NCI-H1105 (cell line): Measurements from ENCODE around the gene KIAA0930.

Experiments
- DNase-seq: peaks from one replicate; lab custom pipeline; 2025; lab: John Stamatoyannopoulos, UW

The KIAA0930 gene

GRCh38 chr22:45237065-45237990, 3.4 kb downstream of the KIAA0930 start:
- DNase-seq = no peak

GRCh38 chr22:45235851-45236342, 4.8 kb downstream of the KIAA0930 start:
- peak; percentile 45 for DNase-seq

- peak; percentile 48 for DNase-seq
Observed at GRCh38 chr22:45235101-45235777, 5.5 kb downstream of the KIAA0930 start.

- DNase-seq = no peak
Observed at GRCh38 chr22:45233827-45234226, 6.9 kb downstream of the KIAA0930 start.

- DNase-seq = no peak
Observed at GRCh38 chr22:45233386-45233785, 7.3 kb downstream of the KIAA0930 start.

- DNase-seq = no peak
Observed at GRCh38 chr22:45231293-45231692, 9.4 kb downstream of the KIAA0930 start.

- no peak for DNase-seq
Observed at GRCh38 chr22:45230026-45230721, 10.5 kb downstream of the KIAA0930 start.

- DNase-seq = no peak
Observed at GRCh38 chr22:45229181-45229580, 11.5 kb downstream of the KIAA0930 start.

GRCh38 chr22:45228401-45228754, 12.3 kb downstream of the KIAA0930 start:
- no peak for DNase-seq

- no peak for DNase-seq
Observed at GRCh38 chr22:45227645-45228400, 12.9 kb downstream of the KIAA0930 start.

- peak; percentile 32 for DNase-seq
Observed at GRCh38 chr22:45226503-45227186, 14.0 kb downstream of the KIAA0930 start.

- no peak for DNase-seq
Observed at GRCh38 chr22:45225732-45226502, 14.8 kb downstream of the KIAA0930 start.

GRCh38 chr22:45224988-45225731, 15.5 kb downstream of the KIAA0930 start:
- DNase-seq = no peak

GRCh38 chr22:45224331-45224730, 16.4 kb downstream of the KIAA0930 start:
- DNase-seq = no peak

- DNase-seq = no peak
Observed at GRCh38 chr22:45223304-45224117, 17.2 kb downstream of the KIAA0930 start.

GRCh38 chr22:45221201-45221600, 19.5 kb downstream of the KIAA0930 start:
- no peak for DNase-seq

- no peak for DNase-seq
Observed at GRCh38 chr22:45218976-45219375, 21.7 kb downstream of the KIAA0930 start.

GRCh38 chr22:45217806-45218205, 22.9 kb downstream of the KIAA0930 start:
- no peak for DNase-seq

GRCh38 chr22:45217345-45217744, 23.3 kb downstream of the KIAA0930 start:
- no peak for DNase-seq
